Measurements from ENCODE around the gene SLC41A1.

The SLC41A1 gene

GRCh38 chr1:205754857-205755256 is 58.1 kb downstream of the SLC41A1 start:
- no peak for DNase-seq (ENCODE audit: low spot score)

GRCh38 chr1:205751036-205751651 is 61.9 kb downstream of the SLC41A1 start:
- DNase-seq (ENCODE audit: low spot score) = no peak

- peak; percentile 99 for DNase-seq (ENCODE audit: low spot score)
These were observed 62.6 kb downstream of the SLC41A1 start, which contains the start of gene NUCKS1 for GRCh38 chr1:205750138-205751035. TSS of gene NUCKS1 (minus strand) at chr1:205750182. CDS start at chr1:205749973, 209 bp downstream.

- DNase-seq (ENCODE audit: low spot score) = peak; percentile 96
These were observed 63.5 kb downstream of the SLC41A1 start for GRCh38 chr1:205749234-205750137.

- peak; percentile 48 for DNase-seq (ENCODE audit: low spot score)
These were observed 64.4 kb downstream of the SLC41A1 start for GRCh38 chr1:205748403-205749233.

GRCh38 chr1:205746757-205747412 is 66.1 kb downstream of the SLC41A1 start:
- DNase-seq (ENCODE audit: low spot score) = no peak

GRCh38 chr1:205744403-205744802 is 68.6 kb downstream of the SLC41A1 start:
- no peak for DNase-seq (ENCODE audit: low spot score)

- no peak for DNase-seq (ENCODE audit: low spot score)
These were observed 69.0 kb downstream of the SLC41A1 start for GRCh38 chr1:205743977-205744376.

GRCh38 chr1:205741681-205742080 is 71.3 kb downstream of the SLC41A1 start:
- DNase-seq (ENCODE audit: low spot score) = no peak

GRCh38 chr1:205739348-205740160 is 73.4 kb downstream of the SLC41A1 start:
- DNase-seq (ENCODE audit: low spot score) = no peak

Measured in NAMALWA (cell line).